Aorta (tissue), 5 donors: ENCODE results near the gene PTCH1. TPM values are rescaled to one million over a fixed set of nuclear protein-coding genes. Genes with fewer than 3 reads are reported as not detected.

ENCODE experiments used
- ATAC-seq: fragments of 200-7000 bp; cut with Tn5 transposase; one replicate; pipeline ENCODE4 v1.9.1; 2022; ENCODE audit warnings: moderate library complexity; ENCODE audit not compliant: low FRiP score
- DNase-seq, 2 donors: peaks; one replicate each; pipeline ENCODE4 v3.0.0-alpha.2; 2020
- H3K27ac ChIP-seq, 2 donors: one replicate each; pipeline ENCODE4 v1.5.1; 2013; ENCODE audit warnings: low read length in 2 of 2, mild to moderate bottlenecking in 2 of 2, moderate library complexity in 2 of 2, control low read depth in 1 of 2, inconsistent platforms in 1 of 2, low read depth in 1 of 2
- H3K27me3 ChIP-seq, 2 donors: one replicate each; pipeline ENCODE4 v1.6.1; 2013; ENCODE audit warnings: control low read depth in 1 of 2, low read length in 1 of 2, mild to moderate bottlenecking in 1 of 2, moderate library complexity in 1 of 2; ENCODE audit not compliant: insufficient read depth in 2 of 2, control insufficient read depth in 1 of 2
- H3K36me3 ChIP-seq, 2 donors: one replicate each; pipeline ENCODE4 v1.6.1; 2013; ENCODE audit warnings: control low read depth in 1 of 2, low read length in 1 of 2, mild to moderate bottlenecking in 1 of 2; ENCODE audit not compliant: insufficient read depth in 2 of 2, control insufficient read depth in 1 of 2
- H3K4me1 ChIP-seq, 2 donors: one replicate each; pipeline ENCODE4 v1.6.1; 2013; ENCODE audit warnings: low read length in 2 of 2, control low read depth in 1 of 2, mild to moderate bottlenecking in 1 of 2, moderate library complexity in 1 of 2; ENCODE audit not compliant: insufficient read depth in 2 of 2, control insufficient read depth in 1 of 2
- H3K4me3 ChIP-seq, 2 donors: one replicate each; pipeline ENCODE4 v1.5.1; 2013; ENCODE audit warnings: low read length in 2 of 2, control low read depth in 1 of 2, mild to moderate bottlenecking in 1 of 2
- H3K9me3 ChIP-seq: one replicate; pipeline ENCODE4 v1.6.1; 2013; ENCODE audit warnings: mild to moderate bottlenecking, low read length; ENCODE audit not compliant: control insufficient read depth
- WGBS, 2 donors: extraction: QIAGEN DNeasy Blood & Tissue Kit; methylation state at CpG; one replicate each; pipeline ENCODE4 v1.1.7; 2013; 5-methylcytosine and 5-hydroxymethylcytosine counted together
- intact Hi-C, 2 donors: fragments of 100-400 bp; cut with DNase I; formaldehyde crosslinking; loops; one replicate each; pipeline versions ENCODE4 v1.14.2 to v1.15.0; 2022
- long read RNA-seq, 2 donors: library from polyadenylated mRNA; unstranded; transcript quantifications; one replicate each; pipeline ENCODE4 v2.0.0, GENCODE V29; 2020 to 2021
- polyA plus RNA-seq, 2 donors: library from polyadenylated mRNA; stranded (reverse); fragments of 200-250 nt; gene quantifications; one replicate each; pipeline ENCODE4 v1.2.3, GENCODE V29; 2013
- total RNA-seq, 2 donors: library from RNA; stranded (reverse); fragmentation: NEBNext Ultra II Directional; extraction: Animal tissue kit (Norgen Biotek cat#: 25700); gene quantifications; one replicate each; pipeline ENCODE4 v1.2.1, GENCODE V29; 2021
- donor health status: healthy with polysubstance abuse.
- donor health status: Bipolar disorder and iron deficiency.
- donor health status: DM: no; HTN: no; CAD: no.
- donor health status: DM: no; HTN: no; CAD: no.
- donor health status: DM: yes; HTN: yes; CAD: no.

PTCH1 gene
- 10 to 100 TPM in 1 of 2 donors, 1 to 10 TPM in 1; 9.0 to 36.0 TPM for total RNA-seq
- 10 to 100 TPM in 1 of 2 donors, 1 to 10 TPM in 1; 5.1 to 11.0 TPM for polyA plus RNA-seq
- long read RNA-seq, donor 1, partial matches to known transcripts: 1 of 5 reads
- long read RNA-seq, donor 1, other reads (novel, unspliced or antisense): 4 of 5 reads
- long read RNA-seq, donor 2, partial matches to known transcripts: 3 of 4 reads
- long read RNA-seq, donor 2, other reads (novel, unspliced or antisense): 1 of 4 reads

- DNase-seq (peak in 1 of 2 donors; percentile 56), ATAC-seq (peak; percentile 78)
- no peaks in the 10 kb centered on the region for H3K4me1 ChIP-seq
- intact Hi-C loops: loop anchor here (10.0 kb wide), 3 partner anchors 108 to 358 kb away; partner anchors contain the start of gene ERCC6L2 (in 1 of the 2)
- no peaks in the 10 kb centered on the region for H3K27me3 ChIP-seq
- 11% methylated on average over 57 to 64 of the region's 64 CpGs for WGBS, 2 donors
- no peaks in the 10 kb centered on the region for H3K36me3 ChIP-seq
- H3K27ac ChIP-seq: no peak within 1 kb of the TSS
- H3K4me3 ChIP-seq: peak within 1 kb of the TSS; percentile 30 to 40
- no peaks in the 10 kb centered on the region for H3K9me3 ChIP-seq
Observed at GRCh38 chr9:95516734-95517558, at the start of gene PTCH1. Gene PTCH1 (minus strand): TSS chr9:95516971.

- H3K36me3 ChIP-seq: no peaks in the 10 kb centered on the region
- H3K4me3 ChIP-seq: no peak overlapping the region
- whole genome bisulfite sequencing, 2 donors: 97 to 99% methylated on average over 5 of the region's 5 CpGs
- DNase-seq (no peak), ATAC-seq (no peak)
- H3K4me1 ChIP-seq: no peaks in the 10 kb centered on the region
- H3K9me3 ChIP-seq: no peaks in the 10 kb centered on the region
- intact Hi-C loops: no loop called here
- H3K27ac ChIP-seq: no peak overlapping the region
- no peaks in the 10 kb centered on the region for H3K27me3 ChIP-seq
Observed at GRCh38 chr9:95565982-95566381, 49.2 kb upstream of the PTCH1 start.

GRCh38 chr9:95561913-95562312, 45.1 kb upstream of the PTCH1 start:
- H3K27me3 ChIP-seq: no peaks in the 10 kb centered on the region
- intact Hi-C loops: no loop called here
- H3K4me1 ChIP-seq: no peaks in the 10 kb centered on the region
- H3K4me3 ChIP-seq: no peak overlapping the region
- no peak overlapping the region for H3K27ac ChIP-seq
- no peaks in the 10 kb centered on the region for H3K9me3 ChIP-seq
- WGBS, 2 donors: 88 to 91% methylated on average over 12 of the region's 12 CpGs
- DNase-seq: no peak
- H3K36me3 ChIP-seq: no peaks in the 10 kb centered on the region
- no peak for ATAC-seq

GRCh38 chr9:95557142-95557541, 40.4 kb upstream of the PTCH1 start:
- Histone ChIP-seq H3K4me3 (no peak overlapping the region), H3K4me1 (no peaks in the 10 kb centered on the region), H3K27me3 (no peaks in the 10 kb centered on the region), H3K9me3 (peaks cover 3% of the 10 kb centered on the region), H3K36me3 (no peaks in the 10 kb centered on the region), H3K27ac (no peak overlapping the region)
- intact Hi-C loops: no loop called here
- WGBS, 2 donors: 94 to 97% methylated on average over 11 of the region's 11 CpGs
- no peak for ATAC-seq
- no peak for DNase-seq

- no peaks in the 10 kb centered on the region for H3K36me3 ChIP-seq
- peaks cover 3% of the 10 kb centered on the region for H3K9me3 ChIP-seq
- H3K4me1 ChIP-seq: no peaks in the 10 kb centered on the region
- no peak for ATAC-seq
- H3K4me3 ChIP-seq: no peak overlapping the region
- no peak for DNase-seq
- no peak overlapping the region for H3K27ac ChIP-seq
- intact Hi-C loops: no loop called here
- no peaks in the 10 kb centered on the region for H3K27me3 ChIP-seq
- WGBS, 2 donors: 80 to 81% methylated on average over 10 of the region's 10 CpGs
Observed at GRCh38 chr9:95556521-95556920, 39.8 kb upstream of the PTCH1 start.

GRCh38 chr9:95552814-95553546, 36.2 kb upstream of the PTCH1 start:
- no peaks in the 10 kb centered on the region for H3K27me3 ChIP-seq
- no peaks in the 10 kb centered on the region for H3K4me1 ChIP-seq
- no peaks in the 10 kb centered on the region for H3K36me3 ChIP-seq
- H3K9me3 ChIP-seq: peaks cover 3% of the 10 kb centered on the region
- H3K4me3 ChIP-seq: no peak overlapping the region
- DNase-seq: no peak
- no peak for ATAC-seq
- intact Hi-C loops: no loop called here
- 36 to 49% methylated on average over 36 to 43 of the region's 43 CpGs for WGBS, 2 donors
- no peak overlapping the region for H3K27ac ChIP-seq

- 74 to 76% methylated on average over 6 of the region's 6 CpGs for WGBS, 2 donors
- Histone ChIP-seq H3K36me3 (no peaks in the 10 kb centered on the region), H3K9me3 (peaks cover 3% of the 10 kb centered on the region), H3K4me3 (no peak overlapping the region), H3K4me1 (no peaks in the 10 kb centered on the region), H3K27me3 (no peaks in the 10 kb centered on the region), H3K27ac (no peak overlapping the region)
- intact Hi-C loops: no loop called here
- no peak for ATAC-seq
- no peak for DNase-seq
Observed at GRCh38 chr9:95552255-95552654, 35.5 kb upstream of the PTCH1 start.

- intact Hi-C loops: no loop called here
Observed at GRCh38 chr9:95551406-95551805, 34.6 kb upstream of the PTCH1 start.

More at GRCh38 chr9:95551406-95551805, 34.6 kb upstream of the PTCH1 start:
- Histone ChIP-seq H3K9me3 (peaks cover 3% of the 10 kb centered on the region), H3K27ac (no peak overlapping the region), H3K36me3 (no peaks in the 10 kb centered on the region), H3K27me3 (no peaks in the 10 kb centered on the region), H3K4me3 (no peak overlapping the region), H3K4me1 (no peaks in the 10 kb centered on the region)
- DNase-seq: no peak
- WGBS, 2 donors: 91 to 94% methylated on average over 4 of the region's 4 CpGs
- ATAC-seq: no peak
